Type B pancreatic cell (in vitro differentiated cells): ENCODE results near the gene PNPLA8. TPM values are rescaled to one million over a fixed set of nuclear protein-coding genes. Genes with fewer than 3 reads are reported as not detected.
"Not testable (repeated sequence)": the region's sequence is repeated elsewhere in the genome, so short reads cannot be mapped to it uniquely, and the experiment has no call there.

ENCODE experiments used
- DNase-seq: peaks from one replicate; pipeline ENCODE4 v3.0.0; 2021; ENCODE audit warnings: mixed read lengths; ENCODE audit not compliant: unreplicated experiment; ENCODE audit errors: extremely low spot score
- H3K27ac Mint-ChIP-seq: 2 replicates; pipeline ENCODE4 v1.8.0; 2021; ENCODE audit warnings: mild to moderate bottlenecking, mixed read lengths
- H3K27me3 Mint-ChIP-seq: 2 replicates; pipeline ENCODE4 v1.8.0; 2021; ENCODE audit warnings: mixed read lengths
- H3K36me3 Mint-ChIP-seq: 2 replicates; pipeline ENCODE4 v1.8.0; 2021; ENCODE audit warnings: mixed read lengths
- H3K4me1 Mint-ChIP-seq: one replicate; pipeline ENCODE4 v1.8.0; 2021; ENCODE audit warnings: mixed read lengths; ENCODE audit not compliant: unreplicated experiment
- H3K4me3 Mint-ChIP-seq: 2 replicates; pipeline ENCODE4 v1.8.0; 2021; ENCODE audit warnings: mild to moderate bottlenecking, mixed read lengths
- H3K9me3 Mint-ChIP-seq: 2 replicates; pipeline ENCODE4 v1.8.0; 2021; ENCODE audit warnings: mixed read lengths
- CTCF ChIP-seq: fragments of 200-600 bp; sonication (generic); conservative IDR thresholded peaks from 2 replicates; pipeline ENCODE4 v1.5.0; 2021; ENCODE audit warnings: antibody characterized with exemption, mild to moderate bottlenecking
- total RNA-seq: library from RNA; stranded (reverse); gene quantifications from 2 replicates; pipeline ENCODE4 v1.2.1, GENCODE V29; 2021; ENCODE audit warnings: low replicate concordance

Gene PNPLA8
- total RNA-seq, 1 donor from 2014 or later = 17.1 TPM

GRCh38 chr7:108557191-108557590 lies 31.3 kb upstream of the PNPLA8 start:
- H3K4me3 Mint-ChIP-seq = no peak overlapping the region

GRCh38 chr7:108556665-108557064 lies 30.7 kb upstream of the PNPLA8 start:
- not testable (repeated sequence) for H3K4me3 Mint-ChIP-seq, H3K4me1 Mint-ChIP-seq, H3K27ac Mint-ChIP-seq, H3K9me3 Mint-ChIP-seq, DNase-seq, H3K27me3 Mint-ChIP-seq
- peaks cover 24% of the 10 kb centered on the region for H3K36me3 Mint-ChIP-seq

More at GRCh38 chr7:108557191-108557590, 31.3 kb upstream of the PNPLA8 start:
- no peak overlapping the region for H3K27ac Mint-ChIP-seq
- peaks cover 10% of the 10 kb centered on the region for H3K9me3 Mint-ChIP-seq
- H3K36me3 Mint-ChIP-seq = peaks cover 26% of the 10 kb centered on the region
- no peak for TF ChIP-seq CTCF
- H3K4me1 Mint-ChIP-seq = no peaks in the 10 kb centered on the region
- H3K27me3 Mint-ChIP-seq = no peaks in the 10 kb centered on the region
- DNase-seq = no peak

- not testable (repeated sequence) for H3K9me3 Mint-ChIP-seq, H3K36me3 Mint-ChIP-seq, H3K4me1 Mint-ChIP-seq, DNase-seq, H3K27ac Mint-ChIP-seq, H3K4me3 Mint-ChIP-seq, H3K27me3 Mint-ChIP-seq
Observed at GRCh38 chr7:108548141-108548896, 22.4 kb upstream of the PNPLA8 start.

GRCh38 chr7:108541478-108541877 lies 15.5 kb upstream of the PNPLA8 start:
- H3K36me3 Mint-ChIP-seq = no peaks in the 10 kb centered on the region
- TF ChIP-seq CTCF = no peak
- no peak overlapping the region for H3K4me3 Mint-ChIP-seq
- no peak for DNase-seq
- H3K27ac Mint-ChIP-seq = no peak overlapping the region
- no peaks in the 10 kb centered on the region for H3K4me1 Mint-ChIP-seq
- peaks cover 3% of the 10 kb centered on the region for H3K27me3 Mint-ChIP-seq
- no peaks in the 10 kb centered on the region for H3K9me3 Mint-ChIP-seq

- not testable (repeated sequence) for H3K9me3 Mint-ChIP-seq, H3K4me3 Mint-ChIP-seq, H3K4me1 Mint-ChIP-seq, H3K36me3 Mint-ChIP-seq, DNase-seq, H3K27me3 Mint-ChIP-seq, H3K27ac Mint-ChIP-seq
Observed at GRCh38 chr7:108538685-108539084, 12.8 kb upstream of the PNPLA8 start.

GRCh38 chr7:108538236-108538635 lies 12.3 kb upstream of the PNPLA8 start:
- DNase-seq, H3K4me1 Mint-ChIP-seq, H3K27me3 Mint-ChIP-seq, H3K36me3 Mint-ChIP-seq, H3K27ac Mint-ChIP-seq, H3K9me3 Mint-ChIP-seq, H3K4me3 Mint-ChIP-seq: not testable (repeated sequence)

- H3K4me1 Mint-ChIP-seq = no peaks in the 10 kb centered on the region
- H3K9me3 Mint-ChIP-seq = no peaks in the 10 kb centered on the region
- H3K27ac Mint-ChIP-seq = no peak overlapping the region
- no peaks in the 10 kb centered on the region for H3K36me3 Mint-ChIP-seq
- H3K4me3 Mint-ChIP-seq = no peak overlapping the region
- H3K27me3 Mint-ChIP-seq = peaks cover 3% of the 10 kb centered on the region
- no peak for DNase-seq
- no peak for TF ChIP-seq CTCF
Observed at GRCh38 chr7:108537229-108537628, 11.3 kb upstream of the PNPLA8 start.

- no peaks in the 10 kb centered on the region for H3K4me1 Mint-ChIP-seq
- H3K9me3 Mint-ChIP-seq = no peaks in the 10 kb centered on the region
- no peaks in the 10 kb centered on the region for H3K36me3 Mint-ChIP-seq
- TF ChIP-seq CTCF = no peak
- no peak for DNase-seq
- H3K27me3 Mint-ChIP-seq = peaks cover 3% of the 10 kb centered on the region
- no peak overlapping the region for H3K27ac Mint-ChIP-seq
- no peak overlapping the region for H3K4me3 Mint-ChIP-seq
Observed at GRCh38 chr7:108535744-108536143, 9.8 kb upstream of the PNPLA8 start.
